Measurements from ENCODE around the gene RHCE.

DNA sequence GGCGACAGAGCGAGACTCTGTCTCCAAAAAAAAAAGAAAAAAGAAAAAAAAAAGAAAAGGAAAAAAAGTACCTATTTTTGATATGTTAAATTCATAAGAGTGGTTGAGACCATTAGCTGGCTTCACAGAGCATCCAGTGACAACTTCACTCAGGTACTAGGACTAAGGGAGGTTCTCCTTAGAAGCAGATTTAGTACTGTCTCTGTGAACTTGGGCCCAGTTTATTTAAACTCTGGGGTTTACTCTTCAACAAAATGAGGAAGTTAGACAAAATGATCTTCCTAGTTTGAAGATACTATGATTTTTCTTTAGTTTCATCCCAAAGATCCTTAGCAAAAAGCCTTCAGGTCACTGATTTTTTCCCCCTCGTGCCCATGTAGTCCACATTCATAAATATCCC lies 31.3 kb upstream of the RHCE start:
- TF ChIP-seq, protein P1, sequence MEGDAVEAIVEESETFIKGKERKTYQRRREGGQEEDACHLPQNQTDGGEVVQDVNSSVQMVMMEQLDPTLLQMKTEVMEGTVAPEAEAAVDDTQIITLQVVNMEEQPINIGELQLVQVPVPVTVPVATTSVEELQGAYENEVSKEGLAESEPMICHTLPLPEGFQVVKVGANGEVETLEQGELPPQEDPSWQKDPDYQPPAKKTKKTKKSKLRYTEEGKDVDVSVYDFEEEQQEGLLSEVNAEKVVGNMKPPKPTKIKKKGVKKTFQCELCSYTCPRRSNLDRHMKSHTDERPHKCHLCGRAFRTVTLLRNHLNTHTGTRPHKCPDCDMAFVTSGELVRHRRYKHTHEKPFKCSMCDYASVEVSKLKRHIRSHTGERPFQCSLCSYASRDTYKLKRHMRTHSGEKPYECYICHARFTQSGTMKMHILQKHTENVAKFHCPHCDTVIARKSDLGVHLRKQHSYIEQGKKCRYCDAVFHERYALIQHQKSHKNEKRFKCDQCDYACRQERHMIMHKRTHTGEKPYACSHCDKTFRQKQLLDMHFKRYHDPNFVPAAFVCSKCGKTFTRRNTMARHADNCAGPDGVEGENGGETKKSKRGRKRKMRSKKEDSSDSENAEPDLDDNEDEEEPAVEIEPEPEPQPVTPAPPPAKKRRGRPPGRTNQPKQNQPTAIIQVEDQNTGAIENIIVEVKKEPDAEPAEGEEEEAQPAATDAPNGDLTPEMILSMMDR (IDR thresholded peaks at IDR 0.05; ENCODE audit: insufficient read depth, low read length): no peak
- TF ChIP-seq, protein P2, sequence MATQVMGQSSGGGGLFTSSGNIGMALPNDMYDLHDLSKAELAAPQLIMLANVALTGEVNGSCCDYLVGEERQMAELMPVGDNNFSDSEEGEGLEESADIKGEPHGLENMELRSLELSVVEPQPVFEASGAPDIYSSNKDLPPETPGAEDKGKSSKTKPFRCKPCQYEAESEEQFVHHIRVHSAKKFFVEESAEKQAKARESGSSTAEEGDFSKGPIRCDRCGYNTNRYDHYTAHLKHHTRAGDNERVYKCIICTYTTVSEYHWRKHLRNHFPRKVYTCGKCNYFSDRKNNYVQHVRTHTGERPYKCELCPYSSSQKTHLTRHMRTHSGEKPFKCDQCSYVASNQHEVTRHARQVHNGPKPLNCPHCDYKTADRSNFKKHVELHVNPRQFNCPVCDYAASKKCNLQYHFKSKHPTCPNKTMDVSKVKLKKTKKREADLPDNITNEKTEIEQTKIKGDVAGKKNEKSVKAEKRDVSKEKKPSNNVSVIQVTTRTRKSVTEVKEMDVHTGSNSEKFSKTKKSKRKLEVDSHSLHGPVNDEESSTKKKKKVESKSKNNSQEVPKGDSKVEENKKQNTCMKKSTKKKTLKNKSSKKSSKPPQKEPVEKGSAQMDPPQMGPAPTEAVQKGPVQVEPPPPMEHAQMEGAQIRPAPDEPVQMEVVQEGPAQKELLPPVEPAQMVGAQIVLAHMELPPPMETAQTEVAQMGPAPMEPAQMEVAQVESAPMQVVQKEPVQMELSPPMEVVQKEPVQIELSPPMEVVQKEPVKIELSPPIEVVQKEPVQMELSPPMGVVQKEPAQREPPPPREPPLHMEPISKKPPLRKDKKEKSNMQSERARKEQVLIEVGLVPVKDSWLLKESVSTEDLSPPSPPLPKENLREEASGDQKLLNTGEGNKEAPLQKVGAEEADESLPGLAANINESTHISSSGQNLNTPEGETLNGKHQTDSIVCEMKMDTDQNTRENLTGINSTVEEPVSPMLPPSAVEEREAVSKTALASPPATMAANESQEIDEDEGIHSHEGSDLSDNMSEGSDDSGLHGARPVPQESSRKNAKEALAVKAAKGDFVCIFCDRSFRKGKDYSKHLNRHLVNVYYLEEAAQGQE (IDR thresholded peaks at IDR 0.05; ENCODE audit: insufficient replicate concordance, low read depth): no peak
- TF ChIP-seq POLR2AphosphoS5 (IDR thresholded peaks at IDR 0.05; ENCODE audit: low read depth): no peak
